NAMALWA (cell line): ENCODE results near the gene CYP3A5.
"Not testable (repeated sequence)": the region's sequence is repeated elsewhere in the genome, so short reads cannot be mapped to it uniquely, and the experiment has no call there.

Experiments
- DNase-seq: peaks from one replicate; pipeline ENCODE4 v3.0.0-alpha.2; 2015; ENCODE audit warnings: low spot score

CYP3A5 gene

DNA sequence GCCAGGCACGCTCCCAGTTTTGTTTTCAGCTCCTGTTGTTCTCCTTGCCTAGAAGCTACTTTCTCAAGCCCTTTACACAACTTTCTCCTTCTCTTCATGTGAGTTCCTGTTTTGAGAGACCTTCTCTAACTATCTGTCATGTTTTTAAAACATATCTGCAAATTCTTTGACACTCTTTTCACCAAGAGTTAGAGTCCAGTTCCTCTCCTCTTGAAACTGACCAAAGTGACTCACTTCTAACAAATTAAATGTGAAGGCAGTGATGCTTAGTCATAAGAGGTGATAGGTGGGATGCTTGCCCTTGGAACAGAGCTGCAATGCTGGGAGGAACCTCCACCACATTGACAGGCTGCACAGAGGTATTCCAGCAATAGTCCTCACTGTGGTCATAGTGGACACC, 37.8 kb downstream of the CYP3A5 start:
- no peak for DNase-seq

DNA sequence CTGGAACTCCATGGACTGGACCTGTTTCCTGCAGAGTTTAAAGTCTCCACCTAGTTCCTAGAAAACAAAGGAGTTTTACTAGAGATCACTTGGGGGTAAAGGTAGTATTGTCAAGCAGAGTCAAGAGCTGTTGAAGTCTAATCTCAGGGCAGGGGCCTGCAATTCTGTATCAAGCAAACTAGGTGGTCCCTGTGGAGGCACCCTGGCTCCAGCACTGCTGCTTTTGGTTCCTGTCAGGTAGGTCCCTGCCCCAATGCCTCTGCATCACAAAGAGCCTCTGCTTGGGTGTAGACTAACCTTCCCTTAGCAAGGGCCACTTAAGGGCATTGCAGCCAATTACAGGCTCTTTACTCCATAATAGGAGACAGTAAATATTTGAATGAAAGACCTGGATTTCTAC, 40.5 kb downstream of the CYP3A5 start:
- no peak for DNase-seq

DNA sequence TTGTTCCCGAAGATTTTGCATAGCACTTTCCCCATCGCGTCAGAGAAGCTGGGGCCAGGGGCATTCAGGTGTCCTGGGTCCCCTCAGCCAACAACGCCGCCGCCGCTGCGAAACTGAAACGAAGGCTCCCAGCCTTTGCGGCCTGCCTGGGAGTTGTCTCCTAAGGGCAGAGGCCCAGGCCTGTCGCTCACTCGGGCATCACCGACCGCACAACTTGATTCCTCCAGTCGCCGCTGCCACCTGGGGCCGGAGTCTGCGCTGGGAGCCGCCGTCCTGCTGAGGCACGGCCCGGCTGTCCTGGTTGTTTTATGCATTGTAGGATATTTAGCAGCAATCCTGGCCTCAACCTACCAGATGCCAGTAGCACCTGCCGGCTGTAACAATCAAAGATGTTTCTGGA, 41.1 kb downstream of the CYP3A5 start:
- no peak for DNase-seq

DNA sequence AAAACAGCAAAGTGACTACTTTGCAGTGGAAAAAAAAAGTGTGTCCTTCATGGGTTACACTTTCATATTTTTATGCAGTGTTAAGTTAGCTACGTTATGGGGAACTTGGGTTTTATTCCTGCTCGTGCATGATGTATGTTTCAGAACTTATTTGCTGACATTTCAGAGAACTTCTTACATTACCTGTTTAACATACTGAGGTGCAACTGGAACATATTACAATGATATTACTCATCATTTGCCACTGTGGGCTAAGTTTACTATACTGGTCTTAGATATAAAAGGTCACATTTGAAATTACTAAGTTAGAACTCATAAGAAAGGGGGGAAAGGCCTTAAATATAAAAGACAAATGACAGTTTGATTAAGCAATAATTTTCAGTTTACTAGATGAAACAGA, 42.4 kb downstream of the CYP3A5 start:
- not testable (repeated sequence) for DNase-seq

DNA sequence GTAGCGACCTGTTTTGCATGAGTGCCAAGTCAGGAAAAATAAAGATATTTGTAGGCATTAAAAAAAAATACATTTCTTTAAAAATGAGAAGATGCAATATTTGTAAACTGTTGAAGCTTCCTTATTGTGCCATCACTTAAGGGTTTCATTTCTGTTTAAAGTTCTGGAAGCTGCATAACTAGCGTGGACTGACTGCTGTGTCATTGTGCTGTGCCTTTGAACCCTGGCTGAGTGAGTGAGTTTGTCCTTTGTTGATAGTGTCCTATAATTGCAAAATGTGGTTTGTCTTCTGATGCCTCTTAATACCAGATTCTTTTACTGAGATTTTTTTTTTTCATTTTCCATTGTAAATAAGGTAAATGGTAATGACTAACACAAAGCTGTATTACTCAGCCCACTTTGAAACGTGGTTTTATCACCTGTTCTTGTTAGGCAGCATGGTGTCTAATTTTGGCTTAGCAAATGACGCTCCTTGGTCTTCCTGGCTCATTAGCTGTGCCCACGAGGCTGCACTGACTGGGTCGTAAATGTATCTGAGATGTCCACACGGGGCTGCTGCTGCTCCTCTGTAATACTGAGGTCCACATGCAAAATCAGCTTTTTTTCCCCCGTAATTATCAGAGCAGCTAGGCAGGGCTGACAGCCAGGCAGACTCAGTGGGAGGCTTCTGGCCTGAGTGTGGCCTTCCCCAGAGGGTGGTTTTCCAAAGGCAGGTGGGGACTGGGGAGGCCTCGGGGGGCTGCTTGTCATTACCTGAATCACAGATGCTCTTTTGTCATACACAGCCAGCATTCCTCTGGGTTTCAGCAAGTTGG, 48.3 kb downstream of the CYP3A5 start:
- no peak for DNase-seq

DNA sequence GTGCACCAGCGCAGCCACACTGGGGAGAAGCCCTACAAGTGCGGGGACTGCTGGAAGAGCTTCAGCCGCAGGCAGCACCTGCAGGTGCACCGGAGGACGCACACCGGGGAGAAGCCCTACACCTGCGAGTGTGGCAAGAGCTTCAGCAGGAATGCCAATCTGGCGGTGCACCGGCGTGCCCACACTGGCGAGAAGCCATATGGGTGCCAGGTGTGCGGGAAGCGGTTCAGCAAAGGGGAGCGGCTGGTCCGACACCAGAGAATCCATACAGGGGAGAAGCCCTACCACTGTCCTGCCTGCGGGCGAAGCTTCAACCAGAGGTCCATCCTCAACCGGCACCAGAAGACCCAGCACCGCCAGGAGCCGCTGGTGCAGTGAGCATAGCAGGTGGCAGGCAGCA, 50.2 kb downstream of the CYP3A5 start:
- no peak for DNase-seq

DNA sequence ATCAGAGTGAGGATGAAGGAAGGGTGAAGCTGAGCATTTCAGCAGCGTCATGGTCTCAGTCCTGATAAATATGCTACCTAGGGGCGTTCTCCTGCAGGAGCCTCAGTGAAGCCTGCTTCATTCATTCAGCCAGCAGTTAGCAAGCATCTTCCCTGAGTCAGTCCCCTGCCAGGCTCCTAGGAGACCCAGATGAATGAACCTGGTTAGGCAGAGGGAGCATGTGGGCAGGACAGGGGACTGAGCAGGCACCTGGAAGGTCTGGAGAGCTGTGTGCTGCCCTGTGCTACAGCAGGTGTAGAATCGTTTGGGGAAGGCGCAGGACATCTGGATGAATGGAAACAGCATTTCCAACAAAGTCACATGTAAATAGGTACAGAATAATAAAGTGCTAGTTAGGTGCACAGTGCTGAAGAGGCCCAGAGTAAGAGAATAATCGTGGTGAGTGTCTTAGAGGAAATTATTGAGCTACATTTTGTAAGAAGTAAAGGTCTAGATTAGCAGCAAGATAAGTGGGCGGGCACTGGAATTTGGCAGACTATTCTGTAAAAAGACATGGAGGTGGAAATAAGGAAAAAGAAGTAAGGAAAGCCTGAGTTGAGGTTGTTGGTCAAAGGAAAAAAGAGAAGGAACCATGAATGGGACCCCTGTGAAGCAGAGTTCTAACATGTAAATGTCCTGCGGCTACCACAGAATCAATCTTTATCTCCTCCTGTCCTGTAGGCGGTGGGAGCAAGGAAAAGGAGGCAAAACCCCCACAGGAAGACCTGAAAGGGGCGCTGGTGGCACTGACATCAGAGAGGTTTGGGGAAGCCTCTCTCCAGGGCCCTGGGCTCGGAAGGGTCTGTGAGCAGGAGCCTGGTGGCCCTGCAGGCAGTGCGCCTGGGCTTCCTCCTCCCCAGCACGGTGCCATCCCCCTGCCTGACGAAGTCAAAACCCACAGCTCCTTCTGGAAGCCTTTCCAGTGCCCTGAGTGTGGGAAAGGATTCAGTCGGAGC, 51.0 kb downstream of the CYP3A5 start:
- DNase-seq: no peak

DNA sequence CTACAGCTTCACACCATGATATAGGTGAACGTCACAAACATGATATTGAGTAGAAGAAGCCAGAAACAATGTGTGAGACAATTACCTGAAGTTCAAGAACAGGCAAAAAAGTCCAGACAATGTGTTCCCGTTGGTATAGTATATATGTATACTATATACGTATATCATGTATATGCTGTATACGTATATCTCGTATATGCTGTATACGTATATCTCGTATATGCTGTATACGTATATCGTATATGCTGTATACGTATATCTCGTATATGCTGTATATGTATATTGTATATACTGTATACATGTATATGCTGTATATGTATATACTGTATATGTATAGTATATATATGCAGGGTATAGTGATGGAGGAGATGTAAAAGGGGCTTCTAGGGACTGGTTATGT, 52.3 kb downstream of the CYP3A5 start:
- no peak for DNase-seq

DNA sequence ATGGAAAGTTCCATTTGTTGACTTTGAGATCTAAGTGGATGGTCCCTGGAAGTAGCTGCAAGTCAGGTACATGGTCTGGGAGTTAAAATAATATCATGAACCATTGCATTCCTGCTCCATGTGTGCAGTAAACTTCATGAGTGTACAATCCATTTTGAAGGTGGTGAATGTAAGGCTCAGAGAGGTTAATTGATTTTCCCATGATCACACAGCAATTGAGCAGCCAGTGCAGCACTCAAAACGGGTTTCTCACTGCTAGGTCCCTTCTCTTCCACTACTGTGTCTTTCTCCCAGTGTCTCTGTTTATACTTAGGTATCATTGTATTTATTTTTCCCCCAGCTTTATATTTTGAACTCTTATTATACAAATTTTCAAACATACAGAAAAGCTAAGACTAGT, 53.1 kb downstream of the CYP3A5 start:
- DNase-seq: no peak

DNA sequence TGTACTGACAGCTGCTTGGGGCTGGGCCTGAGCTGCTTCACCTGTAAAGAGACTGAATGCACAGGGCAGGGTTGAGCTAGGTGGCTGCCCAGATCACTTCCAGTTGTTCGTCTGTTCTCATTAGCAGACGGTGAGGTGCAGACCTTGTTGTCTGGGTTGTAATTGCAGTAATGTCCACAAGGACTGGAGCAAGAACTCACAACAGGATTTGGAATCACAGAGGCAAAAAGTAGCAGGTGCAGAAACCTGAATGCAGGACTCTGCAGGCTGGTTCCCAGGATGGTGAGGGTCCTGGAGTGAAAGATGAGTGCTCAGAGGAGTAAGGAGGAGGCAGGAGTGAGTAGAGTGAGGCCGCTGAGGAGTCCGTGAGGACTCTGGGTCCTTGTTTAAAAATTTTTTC, 53.8 kb downstream of the CYP3A5 start:
- DNase-seq: no peak

DNA sequence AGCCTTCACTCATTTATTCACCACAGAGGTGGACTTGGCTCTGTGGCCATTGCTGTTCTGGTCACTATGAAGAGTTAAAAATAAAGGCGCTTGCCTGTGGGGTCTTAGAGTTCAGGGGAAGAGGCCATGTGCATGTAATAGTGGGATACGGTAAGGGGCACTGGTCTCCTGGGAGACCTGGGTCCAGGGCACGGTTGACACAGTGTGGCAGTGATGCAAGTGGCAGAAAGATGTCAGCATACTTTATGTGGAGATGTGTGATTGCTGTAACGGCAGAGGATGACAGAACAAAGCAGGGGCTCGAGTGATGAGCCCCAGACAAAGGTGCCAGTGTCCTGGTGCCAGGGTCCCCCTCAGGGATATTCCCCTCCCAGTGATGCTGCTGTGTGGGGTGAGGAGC, 54.5 kb downstream of the CYP3A5 start:
- no peak for DNase-seq

DNA sequence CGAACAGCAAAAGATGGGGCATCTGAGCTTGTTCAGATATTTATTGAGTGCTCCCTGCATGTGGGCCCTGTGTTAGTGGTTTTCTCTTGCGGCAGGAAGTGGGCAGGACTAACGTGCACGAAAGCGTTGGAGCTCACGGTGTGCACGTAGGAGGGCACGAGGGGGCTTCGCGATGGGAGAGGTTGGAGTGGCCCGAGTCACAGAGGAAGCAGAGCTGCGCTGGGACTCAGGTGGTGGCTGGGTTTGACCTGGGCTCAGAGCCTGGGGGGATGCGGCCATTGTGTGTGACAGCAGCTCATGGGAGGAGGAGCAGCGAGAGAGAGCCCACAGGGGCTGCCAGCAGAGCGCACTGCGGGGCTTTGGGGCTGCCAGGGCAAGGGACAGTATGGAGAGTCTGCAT, 55.3 kb downstream of the CYP3A5 start:
- no peak for DNase-seq

DNA sequence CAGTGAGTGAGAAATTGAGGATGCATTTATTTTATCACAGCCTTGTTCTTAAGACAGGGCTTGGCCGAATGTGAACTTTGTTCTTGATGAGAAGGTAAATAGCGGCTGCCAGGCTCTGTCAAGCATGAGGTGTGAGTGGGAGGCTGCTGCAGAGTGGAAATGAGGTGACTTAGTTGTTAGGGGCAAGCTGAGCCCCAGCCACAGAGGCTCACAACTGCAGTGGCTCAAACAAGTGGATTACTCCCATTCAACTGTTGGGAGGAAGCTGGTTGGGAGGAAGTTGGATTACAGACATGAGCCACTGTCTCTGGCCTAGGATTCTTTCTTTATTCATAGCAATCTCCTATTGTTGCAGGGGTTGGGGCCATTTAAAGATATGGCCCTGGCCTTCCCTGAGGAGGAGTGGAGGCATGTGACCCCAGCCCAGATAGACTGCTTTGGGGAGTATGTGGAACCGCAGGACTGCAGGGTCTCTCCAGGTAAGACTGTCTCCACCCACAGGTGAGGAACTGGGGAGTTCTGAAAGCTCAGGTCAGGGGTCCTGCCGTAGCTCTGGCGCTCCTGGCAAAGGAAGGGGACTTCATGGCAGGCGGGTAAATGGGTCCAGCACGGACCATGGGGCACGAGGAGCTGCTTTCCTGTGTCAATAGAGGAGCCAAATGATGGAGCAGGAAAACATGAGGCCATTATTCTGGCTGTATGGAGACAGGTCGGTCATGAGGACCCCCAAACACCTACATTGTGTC, 55.9 kb downstream of the CYP3A5 start:
- DNase-seq: no peak

DNA sequence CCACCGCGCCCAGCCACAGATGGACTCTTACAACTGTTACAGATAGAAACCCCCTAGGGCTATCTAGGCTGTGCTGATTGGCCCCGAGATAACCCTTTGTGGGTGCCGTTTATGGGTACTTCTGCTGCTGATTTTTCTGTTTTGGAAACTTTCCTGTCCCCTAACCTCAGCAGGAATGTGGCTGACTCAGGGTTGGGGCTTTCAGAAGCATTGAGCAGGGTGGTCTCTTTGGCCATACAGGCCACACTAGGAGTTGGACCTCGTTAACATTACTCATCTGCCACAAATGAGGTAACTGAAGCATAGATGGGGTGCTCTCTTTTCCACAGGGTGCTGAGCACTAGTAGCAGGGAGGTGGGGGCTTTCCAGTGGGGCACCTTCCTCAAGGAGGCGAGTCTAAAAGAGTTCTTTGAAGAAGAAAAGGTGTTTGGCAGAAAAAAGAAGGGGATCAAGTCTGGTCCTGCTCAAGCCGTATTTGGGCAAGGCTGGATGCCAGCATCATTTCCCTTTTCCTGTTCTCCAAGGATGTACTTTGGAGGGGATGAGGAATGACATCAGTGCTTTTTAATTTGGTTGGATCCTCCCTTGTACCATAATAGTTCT, 56.6 kb downstream of the CYP3A5 start:
- DNase-seq: no peak

DNA sequence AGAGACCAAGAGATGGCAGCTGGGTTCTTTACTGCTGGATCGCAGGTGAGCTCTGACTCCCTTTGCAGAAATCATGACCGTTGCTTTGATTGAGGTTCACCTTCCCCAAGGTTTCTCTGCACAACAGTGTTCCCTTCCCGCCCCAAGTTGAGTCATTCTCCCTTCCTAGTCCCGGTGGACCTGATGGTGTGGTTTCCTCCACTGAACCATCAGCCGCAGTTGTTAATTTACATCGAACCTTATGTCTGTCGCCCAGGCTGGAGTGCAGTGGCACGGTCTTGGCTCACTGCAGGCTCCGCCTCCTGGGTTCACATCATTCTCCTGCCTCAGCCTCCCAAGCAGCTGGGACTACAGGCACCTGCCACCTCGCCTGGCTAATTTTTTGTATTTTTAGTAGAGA, 57.2 kb downstream of the CYP3A5 start:
- no peak for DNase-seq

DNA sequence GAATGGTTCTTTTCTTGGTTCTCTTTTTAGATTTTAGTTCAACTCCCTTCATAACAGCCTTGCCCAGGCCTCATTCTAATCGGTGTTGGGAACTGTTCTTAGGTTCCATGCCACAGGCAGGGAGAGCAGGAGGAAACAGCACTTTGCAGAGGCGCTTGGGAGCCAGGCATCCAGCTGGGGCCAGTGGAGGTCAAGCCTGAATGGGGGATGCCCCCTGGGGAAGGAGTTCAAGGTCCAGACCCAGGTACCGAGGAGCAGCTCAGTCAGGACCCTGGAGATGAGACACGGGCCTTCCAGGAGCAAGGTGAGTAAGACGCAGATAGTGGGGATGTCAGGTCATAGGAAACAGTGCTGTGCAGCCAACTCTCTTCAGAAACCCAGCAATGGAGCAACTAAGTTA, 58.5 kb downstream of the CYP3A5 start:
- no peak for DNase-seq

DNA sequence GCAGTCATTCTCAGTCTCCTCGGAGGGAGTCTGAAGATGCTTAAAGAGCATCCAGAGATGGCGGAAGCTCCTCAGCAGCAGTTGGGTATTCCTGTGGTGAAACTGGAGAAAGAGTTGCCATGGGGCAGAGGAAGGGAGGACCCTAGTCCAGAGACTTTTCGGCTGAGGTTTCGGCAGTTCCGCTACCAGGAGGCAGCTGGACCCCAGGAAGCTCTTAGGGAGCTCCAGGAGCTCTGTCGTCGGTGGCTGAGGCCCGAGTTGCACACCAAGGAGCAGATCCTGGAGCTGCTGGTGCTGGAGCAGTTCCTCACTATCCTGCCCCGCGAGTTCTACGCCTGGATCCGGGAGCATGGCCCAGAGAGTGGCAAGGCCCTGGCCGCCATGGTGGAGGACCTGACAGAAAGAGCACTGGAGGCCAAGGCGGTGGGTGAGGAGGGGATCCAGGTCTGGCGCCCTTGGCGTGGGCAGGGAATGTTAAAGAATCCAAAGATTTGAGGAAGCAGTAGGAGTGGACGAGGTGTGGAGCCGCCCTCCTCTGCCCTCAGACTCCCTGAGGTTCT, 60.1 kb downstream of the CYP3A5 start:
- DNase-seq: no peak

DNA sequence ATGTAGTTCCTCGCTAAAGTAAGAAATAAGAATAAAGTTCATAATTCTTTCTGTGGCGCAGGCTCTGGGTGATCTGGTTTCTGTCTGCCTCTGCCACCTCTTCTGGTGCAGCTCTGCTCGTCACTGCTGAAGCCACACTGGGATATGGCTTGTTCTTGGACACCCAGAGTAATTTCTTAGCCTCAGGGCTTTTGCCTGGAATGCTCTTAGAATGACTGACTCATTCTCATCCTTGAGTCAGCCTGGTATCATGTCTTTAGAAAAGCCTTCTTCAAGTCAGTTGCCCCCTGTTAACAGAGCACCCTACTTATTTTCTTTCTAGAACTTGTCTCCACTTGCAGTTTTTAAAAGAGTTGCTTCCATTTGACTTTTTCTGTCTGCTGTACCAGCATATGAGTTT, 61.1 kb downstream of the CYP3A5 start:
- DNase-seq: no peak

DNA sequence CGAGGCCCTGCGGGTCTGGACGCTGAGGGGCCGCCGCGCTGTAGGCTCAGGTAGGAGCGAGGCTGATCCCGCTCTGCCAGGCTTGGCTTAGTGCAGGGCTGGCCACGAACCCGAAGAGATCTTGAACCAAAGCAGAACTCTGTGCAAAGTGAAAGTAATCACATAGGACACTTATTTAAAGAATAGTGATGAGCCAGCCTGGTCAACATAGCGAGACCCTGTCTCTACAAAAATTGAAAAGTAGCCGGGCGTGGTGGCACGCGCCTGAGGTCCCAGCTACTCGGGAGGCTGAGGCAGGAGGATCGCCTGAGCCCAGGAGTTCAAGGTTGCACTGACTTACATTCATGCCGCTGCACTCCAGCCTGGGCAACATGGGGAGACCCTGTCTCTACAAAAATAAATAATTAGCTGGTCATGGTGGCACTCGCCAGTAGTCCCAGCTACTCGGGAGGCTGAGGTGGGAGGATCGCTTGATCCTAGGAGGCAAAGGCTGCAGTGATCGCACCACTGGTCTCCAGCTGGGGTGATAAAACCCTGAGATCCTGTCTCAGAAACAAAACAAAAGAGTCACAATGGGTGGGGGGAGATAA, 62.5 kb downstream of the CYP3A5 start:
- no peak for DNase-seq

DNA sequence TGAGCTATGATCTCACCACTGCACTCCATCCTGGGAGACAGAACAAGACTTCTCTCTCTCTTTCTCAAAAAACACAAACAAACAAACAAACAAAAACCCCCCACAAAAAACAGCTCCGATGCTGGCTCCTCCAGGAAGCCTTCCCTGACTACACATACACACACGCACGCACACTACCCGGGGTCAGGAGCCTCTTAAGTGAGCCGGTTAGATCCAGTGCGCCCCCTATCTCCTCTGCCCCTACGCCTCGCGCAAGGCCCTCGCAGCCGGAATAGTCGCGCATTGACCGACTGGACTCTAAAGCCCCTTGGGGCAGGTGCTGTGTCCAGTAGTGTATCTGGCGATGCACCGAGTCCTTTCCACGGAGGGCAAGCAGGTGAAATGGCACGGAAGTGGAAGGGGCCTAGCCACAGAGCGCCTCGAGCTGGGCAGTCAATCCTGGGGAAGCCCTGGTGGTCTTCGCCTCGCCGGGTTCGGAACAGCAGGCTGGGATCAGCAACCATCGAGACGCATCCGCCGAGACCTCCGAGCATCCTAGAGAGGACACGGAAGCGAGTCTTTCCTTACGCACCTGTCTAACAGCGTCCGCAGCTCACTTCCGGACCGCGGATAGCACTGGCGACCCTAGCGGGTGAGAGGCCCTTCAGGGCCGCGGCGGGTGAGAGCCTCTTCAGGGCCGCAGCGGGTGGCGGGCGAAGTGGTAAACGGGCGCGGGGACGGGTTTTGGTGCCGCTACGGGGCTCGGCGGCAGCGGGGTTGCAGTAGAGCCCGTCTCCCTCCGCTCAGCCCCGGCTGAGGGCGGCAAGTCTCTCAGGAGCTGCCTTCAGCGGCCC, 63.2 kb downstream of the CYP3A5 start, which contains the start of gene ZSCAN25:
TSS of gene ZSCAN25 (plus strand) at position 588 of the 833 bp plus-strand sequence. CDS start 2,661 bp downstream, outside the sequence.
- DNase-seq: peak; percentile 95
